Measurements from ENCODE around the gene NPAS3.
A peak's percentile ranks its signal among the peaks of the same experiment; 100 is the strongest.

The NPAS3 gene

DNA sequence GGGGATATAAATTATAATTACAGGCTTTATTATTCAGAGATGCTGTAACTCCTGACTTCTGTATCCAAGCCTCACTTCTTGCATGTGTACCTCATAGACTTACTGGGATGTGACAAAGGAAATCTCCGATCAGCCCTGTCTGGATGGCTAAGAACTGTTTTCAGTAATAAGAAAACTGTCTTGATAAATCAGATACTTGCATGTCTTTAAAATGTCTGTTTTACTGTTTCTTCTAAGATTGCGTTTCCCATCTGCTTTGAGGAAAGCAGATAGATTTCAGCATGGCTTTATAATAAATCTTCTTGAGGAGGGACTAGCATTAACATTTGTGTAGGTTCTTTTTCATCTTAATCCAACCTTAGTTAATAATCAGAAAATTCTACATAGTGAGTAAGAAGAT lies 616.3 kb downstream of the NPAS3 start:
- DNase-seq (ENCODE audit: low read depth, low spot score): no peak

DNA sequence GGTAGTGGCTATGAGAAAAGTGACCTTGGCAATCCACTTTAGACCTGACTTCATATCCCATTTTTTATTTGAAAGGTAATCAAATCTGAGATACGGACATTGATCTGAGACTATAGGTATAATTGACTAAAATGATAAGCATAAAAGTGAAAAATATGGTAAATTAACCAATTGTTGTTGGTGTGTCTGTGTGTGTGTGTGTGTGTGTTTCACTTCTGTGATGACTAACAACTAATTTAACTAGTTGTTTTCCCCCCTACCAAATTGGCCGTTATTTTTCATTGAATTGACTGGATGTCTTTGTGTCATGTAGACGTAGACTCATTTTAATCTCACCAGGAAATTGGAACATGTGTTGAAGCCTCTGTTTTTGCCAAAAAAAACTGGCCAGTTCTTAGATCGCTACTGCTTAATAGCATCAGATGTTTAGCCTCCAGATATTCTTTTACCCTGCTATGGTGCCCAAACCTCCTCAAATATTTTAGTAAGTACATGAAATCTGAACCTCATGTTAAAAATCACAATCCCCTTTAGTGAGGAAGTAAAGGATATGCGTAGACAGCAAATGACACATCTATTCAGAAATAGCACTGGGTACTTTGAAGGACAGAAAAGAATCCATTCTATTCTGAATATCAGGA lies 617.2 kb downstream of the NPAS3 start:
- DNase-seq (ENCODE audit: low read depth, low spot score): no peak

DNA sequence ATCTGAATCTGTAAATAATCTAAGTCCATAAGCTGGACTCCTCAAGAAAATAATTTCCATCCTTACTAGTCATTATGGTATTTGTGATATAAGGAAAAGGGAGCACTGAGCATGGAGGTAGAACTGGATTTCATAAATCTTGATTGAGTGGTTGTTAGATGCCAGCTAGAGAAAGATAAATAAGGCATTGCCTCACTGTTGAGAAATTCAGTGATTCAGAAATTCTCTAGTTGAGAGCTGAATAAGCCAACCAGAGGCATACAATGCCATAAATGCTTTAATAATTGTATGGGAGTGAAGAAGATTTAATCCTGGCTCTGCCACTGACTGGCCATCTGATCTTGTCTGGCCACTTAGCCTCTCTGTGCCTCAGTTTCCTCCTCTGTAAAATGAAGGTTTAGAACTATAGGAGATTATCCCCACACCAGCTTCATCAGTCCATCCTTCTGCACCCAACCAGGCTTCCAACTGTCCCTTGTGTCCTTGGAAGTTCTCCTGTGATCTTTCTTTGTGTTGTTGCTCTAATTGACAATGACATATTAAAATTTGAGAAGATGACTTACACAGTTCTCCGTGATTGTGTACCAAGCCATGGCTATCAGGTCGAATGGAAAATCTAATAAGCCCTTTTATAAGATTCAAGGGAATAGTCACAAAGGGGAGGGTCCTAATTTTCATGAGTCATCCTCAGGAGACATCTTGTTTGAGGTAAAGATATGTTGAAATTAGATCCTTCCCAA lies 617.9 kb downstream of the NPAS3 start:
- DNase-seq (ENCODE audit: low read depth, low spot score): no peak

DNA sequence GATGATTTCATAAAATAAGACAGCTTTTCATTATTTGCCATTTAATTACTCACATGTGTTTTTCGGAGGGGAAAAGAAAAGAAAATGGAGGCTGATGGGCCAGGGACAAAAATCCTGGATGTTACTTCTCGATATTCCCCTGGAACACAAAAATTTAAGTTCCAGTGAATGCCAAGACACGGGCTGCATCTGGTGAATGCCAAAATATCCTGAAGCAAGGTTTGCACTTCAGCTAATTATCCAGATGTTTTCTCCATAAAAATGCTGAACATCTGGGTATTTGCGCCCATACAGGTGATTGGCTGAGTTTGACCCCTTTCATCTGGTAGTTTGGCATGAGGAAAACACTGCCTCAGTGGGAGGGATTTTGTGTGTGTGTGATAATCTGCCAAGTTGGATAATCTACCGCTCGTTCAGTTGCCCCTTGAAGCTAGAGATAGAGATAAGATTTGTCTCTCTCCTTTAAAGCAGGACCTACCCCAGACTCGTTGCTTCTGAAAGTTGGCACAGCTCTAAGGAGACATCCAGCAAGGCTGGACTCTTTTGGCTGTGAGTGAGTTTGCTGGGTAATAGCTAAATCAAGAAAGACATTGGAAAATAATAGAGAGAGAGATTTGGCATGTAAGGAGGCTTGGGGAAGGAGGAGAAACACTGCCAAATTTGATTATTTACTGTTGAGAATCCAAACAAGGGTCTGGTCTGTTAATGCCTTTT lies 622.2 kb downstream of the NPAS3 start:
- no peak for DNase-seq (ENCODE audit: low read depth, low spot score)

DNA sequence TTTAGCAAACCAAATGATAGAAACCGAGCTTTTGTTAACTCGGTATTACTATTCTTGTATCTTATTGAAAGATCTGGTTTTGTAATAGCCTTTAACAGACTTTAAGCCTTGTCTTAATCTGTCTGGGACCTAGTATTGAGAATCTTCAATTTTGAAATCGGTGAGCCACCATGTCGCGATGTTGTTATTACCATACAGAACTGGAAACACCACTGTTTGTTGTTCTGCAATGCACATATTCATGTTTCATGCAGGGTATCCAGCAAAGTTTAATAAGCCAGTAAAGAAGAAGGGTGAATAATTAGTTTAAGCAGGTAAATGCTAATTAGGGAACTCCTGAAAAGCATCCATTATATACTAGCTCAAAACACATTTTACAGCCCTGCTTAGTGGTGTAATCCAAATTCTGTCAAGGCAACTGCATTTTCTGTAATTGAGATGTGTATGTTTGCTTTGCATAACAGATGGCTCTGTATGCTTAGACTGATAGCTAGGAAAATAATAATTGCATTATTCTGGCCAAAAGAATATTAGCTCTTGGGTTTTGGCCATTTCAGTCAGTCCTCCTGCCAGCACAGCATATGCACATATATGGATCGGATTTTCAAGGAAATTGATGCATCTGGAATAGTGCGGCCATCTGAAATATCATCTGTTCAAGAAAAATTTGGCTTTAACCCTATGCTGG lies 623.0 kb downstream of the NPAS3 start:
- no peak for DNase-seq (ENCODE audit: low read depth, low spot score)

DNA sequence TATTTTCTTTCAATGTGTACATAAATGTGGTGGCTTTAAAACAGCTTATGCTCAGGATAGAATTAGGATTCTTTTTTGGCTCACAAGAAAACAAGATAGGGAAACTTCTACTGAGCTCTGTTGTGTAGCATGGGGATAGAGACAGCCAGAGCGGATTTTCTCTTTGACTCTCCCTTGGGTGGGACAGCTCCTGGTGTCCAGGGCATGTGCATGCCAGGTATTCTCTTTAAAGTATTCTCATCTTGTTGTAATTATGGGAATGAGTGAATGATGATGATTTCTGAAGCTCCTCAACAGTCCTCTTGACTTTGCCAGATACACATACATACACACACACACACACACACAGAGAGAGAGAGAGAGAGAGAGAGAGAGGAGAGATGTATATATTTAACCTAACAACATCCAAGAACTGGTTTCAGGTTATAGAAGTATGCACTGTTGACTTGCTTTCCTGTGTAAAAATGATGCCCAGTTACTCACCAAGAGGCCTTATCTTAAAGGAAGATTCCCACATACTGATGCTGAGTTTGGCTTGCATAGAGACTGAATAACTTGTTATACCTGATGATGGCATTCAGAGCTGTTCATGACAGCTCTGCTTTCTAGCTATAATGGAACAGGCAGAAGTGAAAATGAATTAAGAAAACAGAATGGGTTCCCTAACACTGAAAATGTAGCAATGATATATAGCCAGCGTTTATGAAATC lies 624.7 kb downstream of the NPAS3 start:
- DNase-seq (ENCODE audit: low read depth, low spot score): no peak

DNA sequence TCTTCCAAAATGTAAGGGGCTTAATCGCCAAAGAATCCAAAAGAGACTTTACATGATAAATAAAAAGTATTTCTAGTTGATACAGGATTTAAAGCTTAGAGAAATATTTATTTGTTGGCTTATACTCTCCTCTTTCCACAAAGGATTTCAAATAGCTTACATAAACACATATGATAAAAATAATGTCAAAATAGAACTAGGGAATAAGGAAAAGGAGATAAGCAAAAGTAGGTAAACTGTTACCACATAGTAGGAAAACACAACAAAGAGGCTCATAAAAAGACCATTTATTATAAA lies 625.2 kb downstream of the NPAS3 start:
- DNase-seq (ENCODE audit: low read depth, low spot score): no peak

DNA sequence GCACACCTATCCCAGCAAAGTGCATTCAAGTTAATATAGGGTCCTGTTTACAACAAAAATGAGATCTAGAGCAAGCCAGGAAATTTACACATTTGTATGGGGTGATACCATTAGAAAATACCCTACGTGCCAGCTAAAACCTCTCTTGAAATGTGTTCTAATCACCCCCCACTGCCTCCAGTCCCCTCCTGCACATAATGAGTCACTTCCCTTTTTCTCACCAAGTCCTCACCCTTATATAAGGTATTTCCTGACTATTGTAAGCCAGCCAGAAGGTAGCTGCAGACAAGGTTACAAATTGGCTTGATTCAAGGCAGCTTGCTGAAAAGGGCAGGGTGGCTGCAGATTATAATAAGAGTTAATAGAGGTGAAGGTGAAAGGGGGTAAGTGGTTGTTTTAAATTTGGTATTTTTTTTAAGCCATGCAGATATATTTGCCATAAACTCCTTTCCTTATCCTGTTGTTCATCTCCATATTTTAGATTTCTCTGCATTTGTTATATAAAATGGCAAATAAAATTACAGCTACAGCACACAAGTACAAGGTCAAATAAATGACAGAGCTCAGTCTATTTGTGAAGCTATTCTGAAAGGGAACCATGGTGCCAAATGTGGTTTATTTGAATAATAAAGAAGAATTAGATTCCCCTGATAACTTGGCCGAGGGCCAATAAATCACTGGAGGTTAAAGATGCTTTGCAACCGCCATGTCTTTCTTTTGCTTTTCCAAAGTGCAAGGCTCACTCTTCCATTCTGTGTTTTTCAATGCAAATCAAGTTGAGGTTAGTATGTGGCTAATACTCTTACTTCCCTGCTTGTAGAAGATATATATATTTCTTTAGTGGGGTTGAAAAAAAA lies 626.3 kb downstream of the NPAS3 start:
- no peak for DNase-seq (ENCODE audit: low read depth, low spot score)

DNA sequence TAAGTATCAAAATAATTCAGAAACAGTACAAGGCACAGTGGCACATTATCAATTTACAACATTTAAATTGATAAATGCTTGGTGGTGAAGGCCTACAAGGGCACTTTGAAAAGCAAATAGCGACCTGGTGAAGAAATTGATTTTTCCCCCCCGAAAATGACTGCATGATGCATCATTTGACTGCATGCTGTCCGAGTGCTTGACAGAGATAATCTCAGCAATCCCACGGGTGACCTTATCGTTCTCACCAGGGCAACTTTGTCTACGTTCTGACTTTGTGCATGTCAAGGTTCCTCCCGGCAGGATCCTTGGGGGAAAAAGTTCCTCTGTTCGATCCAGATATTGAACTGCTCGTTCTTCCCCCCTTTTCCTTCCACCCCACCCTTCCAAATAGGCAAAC lies 627.4 kb downstream of the NPAS3 start:
- DNase-seq (ENCODE audit: low read depth, low spot score): no peak

DNA sequence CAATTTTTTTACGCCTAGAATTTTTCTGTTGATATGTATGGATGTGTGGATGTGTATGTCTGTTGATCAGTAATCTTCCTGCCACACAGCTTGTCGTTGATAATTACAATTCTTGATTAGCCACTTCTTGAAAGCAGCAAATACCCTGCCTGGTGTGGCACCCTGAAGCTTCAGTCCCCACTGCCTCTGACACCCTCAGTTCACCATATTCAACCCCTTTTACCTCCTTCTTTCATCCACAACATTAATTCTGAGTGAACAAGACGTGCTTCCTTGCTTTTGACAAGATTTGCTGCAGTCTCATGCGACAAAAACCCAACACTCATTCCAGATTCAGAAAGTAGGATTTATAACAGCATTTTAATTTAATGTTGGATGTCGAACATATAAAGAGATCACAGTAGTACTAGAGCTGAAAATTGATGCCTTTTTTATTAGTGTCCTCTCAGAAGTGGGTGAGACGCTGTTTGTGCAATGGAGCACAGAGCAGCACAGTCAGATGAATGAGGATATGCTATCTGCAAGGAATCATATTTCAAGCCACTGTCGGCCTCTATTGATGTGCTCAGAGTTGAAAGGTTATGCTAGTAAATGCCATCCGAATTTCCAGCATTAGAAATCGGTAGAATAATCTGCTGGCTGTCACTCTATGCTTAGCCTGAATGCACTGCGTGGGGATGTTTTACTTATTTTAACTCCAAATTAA lies 628.5 kb downstream of the NPAS3 start:
- DNase-seq (ENCODE audit: low read depth, low spot score): no peak

DNA sequence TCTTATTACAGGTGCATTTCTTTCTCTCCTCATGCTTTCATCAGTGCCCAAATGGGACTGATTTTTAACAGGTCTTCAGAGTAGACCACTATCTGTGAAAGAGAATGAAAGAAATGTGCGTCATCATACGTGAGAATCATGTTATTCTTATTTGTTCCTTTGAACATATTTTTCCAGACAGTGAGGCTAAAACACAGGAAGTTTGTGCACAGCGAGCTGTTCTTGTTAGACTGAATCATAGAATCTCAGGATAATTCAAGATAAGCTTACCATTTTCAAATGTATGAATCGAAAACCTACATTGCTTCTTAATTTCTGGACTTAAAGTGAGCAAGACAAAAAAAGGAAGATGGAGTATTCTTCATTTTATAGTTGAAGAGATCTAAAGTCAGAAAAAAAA lies 629.1 kb downstream of the NPAS3 start:
- peak; percentile 27 for DNase-seq (ENCODE audit: low read depth, low spot score)

DNA sequence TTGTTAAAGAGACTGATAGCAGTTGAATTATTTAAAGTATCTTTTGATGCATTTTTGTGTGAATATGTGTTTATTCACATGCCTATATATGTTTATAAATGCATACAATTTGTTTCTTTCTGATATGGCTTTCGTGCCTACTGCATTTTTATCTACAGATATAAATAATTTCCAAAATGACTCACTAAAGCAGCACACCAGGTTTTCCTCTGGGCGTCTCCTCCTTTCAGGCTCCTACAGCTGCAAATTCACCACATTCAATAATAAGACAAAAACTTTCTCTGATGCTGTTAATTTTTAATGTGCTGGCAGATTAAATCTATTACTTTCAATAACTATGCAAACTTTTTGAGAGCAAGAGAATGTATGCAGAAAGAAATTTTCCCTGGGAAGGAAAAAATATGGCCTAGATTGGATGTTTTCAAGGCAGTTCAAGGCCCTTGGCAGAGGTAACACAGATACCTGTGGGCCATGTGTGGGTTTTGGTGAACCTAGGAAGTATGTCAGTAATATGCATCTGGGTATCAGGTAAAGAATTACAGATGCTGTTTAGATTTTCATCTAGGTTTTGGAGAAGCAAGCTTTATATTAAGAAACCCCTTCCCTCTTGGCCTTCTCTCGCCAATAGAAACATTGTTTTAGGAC lies 630.4 kb downstream of the NPAS3 start:
- DNase-seq (ENCODE audit: low read depth, low spot score): no peak

DNA sequence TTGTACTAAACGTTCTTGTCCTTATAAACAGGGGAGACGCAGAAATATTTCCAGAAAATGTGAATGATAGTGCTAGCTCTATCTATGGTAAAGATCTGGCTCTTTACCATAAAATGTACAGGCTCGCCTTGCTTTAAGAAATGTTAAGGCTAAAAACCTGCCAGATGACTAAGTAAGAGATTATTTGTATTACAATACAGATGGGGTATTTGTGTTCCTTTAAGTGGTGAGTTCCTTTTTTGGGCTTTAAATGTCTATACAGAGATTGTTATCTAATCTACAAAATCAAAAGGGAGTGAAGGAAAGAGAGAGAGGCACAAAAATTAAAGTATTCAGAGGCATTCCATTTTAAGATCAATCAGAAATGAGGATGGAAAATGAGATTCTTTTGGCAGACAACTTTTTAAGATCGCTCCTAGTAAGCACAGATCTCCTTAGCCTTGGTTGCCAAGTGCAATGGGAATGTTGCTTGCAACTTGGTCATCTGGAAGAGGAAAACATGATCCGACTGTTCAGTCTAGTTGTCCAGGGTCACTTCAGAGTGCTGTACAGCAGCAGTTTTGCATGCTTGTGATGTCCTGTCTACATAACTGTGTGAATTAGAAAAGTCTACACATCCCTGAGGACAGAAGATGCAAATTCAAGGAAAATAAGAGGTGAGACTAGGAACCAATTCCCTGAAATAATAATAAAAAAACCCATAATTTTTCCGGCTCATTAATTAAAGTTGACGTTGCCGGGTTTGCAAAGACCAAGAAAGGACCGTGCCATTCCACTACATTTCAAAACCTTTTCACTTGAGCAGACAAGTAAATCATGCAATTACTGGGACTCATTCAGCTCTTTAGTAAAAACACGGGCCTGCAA lies 631.4 kb downstream of the NPAS3 start:
- no peak for DNase-seq (ENCODE audit: low read depth, low spot score)

DNA sequence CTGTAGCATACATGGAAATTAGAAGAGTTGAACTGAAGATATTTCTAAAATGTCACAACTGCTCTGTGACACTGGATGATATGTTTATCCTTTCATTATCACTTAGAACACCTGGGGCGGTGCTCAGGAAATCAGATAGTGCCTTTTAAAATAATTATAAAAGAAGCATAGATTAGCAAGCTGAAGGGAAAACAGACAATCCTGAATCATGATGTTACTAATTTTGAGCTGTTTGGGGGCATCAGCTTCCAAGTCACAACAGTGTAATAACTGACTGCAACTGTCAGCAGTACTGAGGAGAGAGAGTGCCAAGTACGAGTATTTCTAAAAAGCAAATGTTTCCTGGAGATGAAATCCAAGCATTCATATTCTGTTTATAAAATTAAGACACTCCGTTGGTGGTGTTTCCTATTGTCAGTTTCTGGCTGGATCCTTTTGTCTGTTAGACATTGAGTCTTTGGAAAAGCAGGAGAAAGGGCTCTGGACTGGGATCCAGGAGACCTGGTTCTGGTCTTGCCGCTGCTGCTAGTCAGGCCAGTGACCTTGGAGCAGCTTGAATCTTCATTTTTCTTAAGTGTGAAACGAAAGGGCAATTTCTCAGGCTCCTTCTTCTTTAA lies 632.1 kb downstream of the NPAS3 start:
- DNase-seq (ENCODE audit: low read depth, low spot score): no peak

DNA sequence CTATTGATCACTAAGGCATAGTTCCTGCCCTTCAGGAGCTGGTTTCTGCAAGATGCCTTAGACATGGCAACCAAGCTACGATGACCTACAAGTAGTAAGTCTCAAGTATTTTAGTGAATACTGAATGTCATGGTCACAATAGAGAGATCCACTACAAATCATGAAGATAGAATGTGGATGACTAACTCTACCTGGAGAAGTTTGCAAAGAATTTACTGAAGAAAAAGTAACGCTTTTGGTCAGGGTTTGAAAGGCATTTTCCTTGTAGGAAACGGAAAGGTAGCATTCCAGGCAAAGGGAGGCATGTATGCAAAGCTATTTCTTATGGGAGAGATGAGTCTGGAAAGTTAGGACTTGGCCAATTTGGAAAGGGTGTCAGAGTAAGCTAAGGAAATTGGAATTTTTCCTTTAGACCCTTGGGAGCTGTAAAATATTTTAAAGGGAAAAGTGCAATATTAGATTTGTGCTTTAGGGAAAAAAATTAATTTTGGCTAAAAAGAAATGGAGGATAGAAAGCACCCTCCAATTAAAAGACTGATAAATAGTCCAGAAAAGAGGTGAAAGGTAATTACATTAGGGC lies 634.7 kb downstream of the NPAS3 start:
- DNase-seq (ENCODE audit: low read depth, low spot score): no peak

DNA sequence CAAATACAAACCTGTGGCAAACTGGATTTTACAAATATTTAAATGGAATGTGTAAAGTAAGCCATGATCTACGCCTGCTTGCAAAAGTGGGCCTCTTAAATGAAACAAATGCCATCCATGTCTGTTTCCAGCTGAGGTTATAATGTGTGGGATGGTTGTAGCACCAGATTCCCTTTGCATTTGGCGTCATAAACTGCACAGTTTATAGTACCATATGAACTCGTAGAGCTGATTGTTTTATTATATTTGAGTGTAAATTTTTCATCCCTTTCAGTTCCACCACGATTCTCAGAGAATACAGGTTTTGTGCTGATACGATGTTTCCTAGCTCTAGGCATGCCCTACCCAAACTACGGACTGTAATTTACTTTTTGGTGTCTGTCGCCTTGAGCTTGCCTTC lies 637.3 kb downstream of the NPAS3 start:
- DNase-seq (ENCODE audit: low read depth, low spot score): no peak

DNA sequence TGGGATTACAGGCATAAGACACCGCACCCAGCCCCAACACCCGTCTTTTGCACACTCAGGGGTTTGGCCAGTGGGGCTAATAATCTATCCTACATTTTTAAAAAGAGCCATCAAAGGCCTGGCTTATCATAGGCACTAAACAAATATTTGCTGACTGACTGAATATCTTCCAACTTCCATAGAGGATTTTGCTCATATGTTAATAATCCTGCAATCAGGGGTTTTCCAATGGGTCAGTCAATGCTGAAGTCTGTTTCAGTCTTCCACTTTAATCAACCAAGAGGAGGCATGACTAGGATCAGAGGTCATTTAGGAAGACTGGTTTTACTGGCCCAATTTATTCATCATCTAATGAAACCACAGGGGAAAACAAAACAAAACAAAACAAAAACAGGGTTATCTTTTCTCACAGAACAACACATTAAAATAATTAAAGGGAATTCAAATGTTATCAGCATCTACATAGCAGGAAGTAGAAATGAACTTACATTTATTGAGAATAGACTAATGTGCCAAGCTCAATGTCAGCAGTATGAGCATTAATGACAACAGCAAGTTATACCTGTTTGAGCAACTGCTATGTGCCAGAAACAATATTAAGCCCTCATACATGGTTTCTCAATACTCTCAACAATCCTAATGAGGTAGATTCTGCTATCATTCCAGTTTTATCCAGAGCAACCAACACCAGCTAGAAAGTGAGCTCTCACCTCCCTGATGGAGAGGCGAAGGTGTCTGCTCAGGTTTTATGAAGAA lies 640.0 kb downstream of the NPAS3 start:
- no peak for DNase-seq (ENCODE audit: low read depth, low spot score)

All from brain pericyte (primary cell).